Uterus (tissue), 4 donors: ENCODE results near the gene DDX31. TPM values are rescaled to one million over a fixed set of nuclear protein-coding genes. Genes with fewer than 3 reads are reported as not detected.

Source experiments
- DNase-seq, 2 donors: peaks; one replicate each; pipeline ENCODE4 v3.0.0-alpha.2; 2019 to 2020
- H3K27ac ChIP-seq, 2 donors: fragments of 200-600 bp; sonication (generic); 1 replicate in 1 of 2; 2 replicates in 1 of 2; pipeline ENCODE4 v1.5.1; 2016 to 2018
- H3K27me3 ChIP-seq, 2 donors: fragments of 200-600 bp; sonication (generic); one replicate each; pipeline ENCODE4 v1.5.1; 2018 to 2019; ENCODE audit warnings: control low read depth in 1 of 2
- H3K36me3 ChIP-seq, 2 donors: fragments of 200-600 bp; sonication (generic); one replicate each; pipeline ENCODE4 v1.5.1; 2019; ENCODE audit warnings: control low read depth in 1 of 2
- H3K4me1 ChIP-seq, 2 donors: fragments of 200-600 bp; sonication (generic); one replicate each; pipeline ENCODE4 v1.5.1; 2018 to 2019; ENCODE audit warnings: control low read depth in 1 of 2
- H3K4me3 ChIP-seq, 2 donors: fragments of 200-600 bp; sonication (generic); 1 replicate in 1 of 2; 2 replicates in 1 of 2; pipeline ENCODE4 v1.5.1; 2018 to 2019; ENCODE audit warnings: mild to moderate bottlenecking in 1 of 2
- H3K9me3 ChIP-seq, 2 donors: fragments of 200-600 bp; sonication (generic); one replicate each; pipeline ENCODE4 v1.5.1; 2019; ENCODE audit warnings: control low read depth in 1 of 2
- POLR2A ChIP-seq, 2 donors: fragments of 450-650 bp; IDR thresholded peaks; one replicate each; pipeline ENCODE4 v1.6.1; 2016; ENCODE audit warnings: antibody characterized with exemption in 2 of 2, mild to moderate bottlenecking in 1 of 2, moderate library complexity in 1 of 2
- intact Hi-C: fragments of 100-400 bp; cut with DNase I; formaldehyde crosslinking; loops from one replicate; pipeline ENCODE4 v1.15.1; 2023; ENCODE audit warnings: low total_unique reads
- total RNA-seq, 4 donors: library from RNA; depleted of rRNA in 3 of 4; stranded (reverse); fragments of >200 nt in 3 of 4; gene quantifications; one replicate each; pipeline versions ENCODE4 v1.1.0 to v1.2.4, GENCODE V29; 2014 to 2023
- TF ChIP-seq, protein P1 (sequence below), 4 experiments: fragments of 200-600 bp in 2 of 4; fragments of 450-650 bp in 2 of 4; sonication (generic) in 2 of 4; IDR thresholded peaks; one replicate each; pipeline ENCODE4 v1.5.1; 2016 to 2019; ENCODE audit warnings: antibody characterized with exemption in 4 of 4, mild to moderate bottlenecking in 2 of 4, moderate library complexity in 1 of 4
- donor health status: DM: yes; HTN: yes; CAD: no.

Gene DDX31
- total RNA-seq, 4 donors from 2014 or later: 5.9 to 17.7 (median 10.5) TPM

DNA sequence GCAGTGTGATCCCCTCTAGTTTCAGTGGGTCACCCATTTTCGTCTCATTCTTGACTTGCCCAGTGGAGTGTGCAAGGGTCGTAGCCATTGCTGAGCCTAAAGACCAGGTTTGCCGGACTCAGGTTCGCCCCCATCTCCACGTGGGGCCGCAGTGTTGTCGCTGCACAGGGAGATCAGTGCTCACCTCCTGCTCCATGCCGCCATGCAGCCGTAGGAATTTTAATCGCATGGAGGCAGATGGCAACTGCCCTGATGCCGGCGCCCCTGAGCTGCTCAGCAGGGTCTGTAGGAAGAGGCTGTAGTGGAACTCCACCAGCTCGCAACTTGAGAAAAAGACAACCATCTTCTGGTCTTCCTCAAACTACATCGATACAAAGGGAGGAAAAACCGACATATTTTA lies 24.1 kb downstream of the DDX31 start:
- Histone ChIP-seq H3K36me3 (no peaks in the 10 kb centered on the region), H3K9me3 (no peaks in the 10 kb centered on the region), H3K27me3 (no peaks in the 10 kb centered on the region), H3K27ac (no peak overlapping the region), H3K4me3 (no peak overlapping the region), H3K4me1 (no peaks in the 10 kb centered on the region)
- DNase-seq: no peak
- no peak for TF ChIP-seq POLR2A (IDR thresholded peaks at IDR 0.05)
- intact Hi-C loops: no loop called here

- H3K4me3 ChIP-seq: no peak overlapping the region
- TF ChIP-seq POLR2A (IDR thresholded peaks at IDR 0.05): no peak
- TF ChIP-seq, protein P1, sequence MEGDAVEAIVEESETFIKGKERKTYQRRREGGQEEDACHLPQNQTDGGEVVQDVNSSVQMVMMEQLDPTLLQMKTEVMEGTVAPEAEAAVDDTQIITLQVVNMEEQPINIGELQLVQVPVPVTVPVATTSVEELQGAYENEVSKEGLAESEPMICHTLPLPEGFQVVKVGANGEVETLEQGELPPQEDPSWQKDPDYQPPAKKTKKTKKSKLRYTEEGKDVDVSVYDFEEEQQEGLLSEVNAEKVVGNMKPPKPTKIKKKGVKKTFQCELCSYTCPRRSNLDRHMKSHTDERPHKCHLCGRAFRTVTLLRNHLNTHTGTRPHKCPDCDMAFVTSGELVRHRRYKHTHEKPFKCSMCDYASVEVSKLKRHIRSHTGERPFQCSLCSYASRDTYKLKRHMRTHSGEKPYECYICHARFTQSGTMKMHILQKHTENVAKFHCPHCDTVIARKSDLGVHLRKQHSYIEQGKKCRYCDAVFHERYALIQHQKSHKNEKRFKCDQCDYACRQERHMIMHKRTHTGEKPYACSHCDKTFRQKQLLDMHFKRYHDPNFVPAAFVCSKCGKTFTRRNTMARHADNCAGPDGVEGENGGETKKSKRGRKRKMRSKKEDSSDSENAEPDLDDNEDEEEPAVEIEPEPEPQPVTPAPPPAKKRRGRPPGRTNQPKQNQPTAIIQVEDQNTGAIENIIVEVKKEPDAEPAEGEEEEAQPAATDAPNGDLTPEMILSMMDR (IDR thresholded peaks at IDR 0.05): no peak
- H3K4me1 ChIP-seq: no peaks in the 10 kb centered on the region
- no peaks in the 10 kb centered on the region for H3K36me3 ChIP-seq
- no peaks in the 10 kb centered on the region for H3K9me3 ChIP-seq
- no peak overlapping the region for H3K27ac ChIP-seq
- intact Hi-C loops: no loop called here
- DNase-seq: no peak
- no peaks in the 10 kb centered on the region for H3K27me3 ChIP-seq
These were observed 24.5 kb downstream of the DDX31 start for GRCh38 chr9:132645306-132645705.

DNA sequence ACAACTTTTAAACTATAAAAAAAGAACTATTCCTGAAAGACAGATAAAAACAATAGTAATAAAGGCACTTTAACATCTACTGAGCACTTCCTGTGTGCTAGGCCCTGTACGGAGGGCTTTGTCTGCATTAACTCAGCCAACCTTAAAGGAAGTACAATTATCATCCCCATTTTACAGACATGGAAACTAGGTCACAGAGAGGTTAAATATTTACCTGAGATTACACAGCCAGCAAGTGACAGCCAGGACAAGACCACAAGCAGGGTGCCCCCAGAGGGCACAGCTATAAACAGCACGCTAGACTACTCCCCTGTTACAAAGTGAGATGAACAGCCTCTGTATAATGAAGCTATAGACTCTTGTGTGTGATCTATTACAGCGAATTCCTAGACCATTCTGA lies 25.5 kb downstream of the DDX31 start:
- Histone ChIP-seq H3K4me1 (no peaks in the 10 kb centered on the region), H3K36me3 (no peaks in the 10 kb centered on the region), H3K9me3 (no peaks in the 10 kb centered on the region), H3K4me3 (no peak overlapping the region), H3K27me3 (no peaks in the 10 kb centered on the region), H3K27ac (no peak overlapping the region)
- TF ChIP-seq POLR2A (IDR thresholded peaks at IDR 0.05): no peak
- TF ChIP-seq, protein P1 (IDR thresholded peaks at IDR 0.05): no peak
- DNase-seq: no peak
- intact Hi-C loops: no loop called here

GRCh38 chr9:132641216-132641615 lies 28.6 kb downstream of the DDX31 start:
- DNase-seq: no peak
- H3K9me3 ChIP-seq: no peaks in the 10 kb centered on the region
- no peak overlapping the region for H3K27ac ChIP-seq
- no peaks in the 10 kb centered on the region for H3K36me3 ChIP-seq
- TF ChIP-seq, protein P1 (IDR thresholded peaks at IDR 0.05): no peak
- TF ChIP-seq POLR2A (IDR thresholded peaks at IDR 0.05): no peak
- no peaks in the 10 kb centered on the region for H3K27me3 ChIP-seq
- no peaks in the 10 kb centered on the region for H3K4me1 ChIP-seq
- H3K4me3 ChIP-seq: no peak overlapping the region
- intact Hi-C loops: no loop called here

- no peak for TF ChIP-seq POLR2A (IDR thresholded peaks at IDR 0.05)
- TF ChIP-seq, protein P1 (IDR thresholded peaks at IDR 0.05): no peak
- no peaks in the 10 kb centered on the region for H3K36me3 ChIP-seq
- no peak overlapping the region for H3K4me3 ChIP-seq
- H3K9me3 ChIP-seq: no peaks in the 10 kb centered on the region
- intact Hi-C loops: no loop called here
- DNase-seq: no peak
- H3K27me3 ChIP-seq: no peaks in the 10 kb centered on the region
- no peak overlapping the region for H3K27ac ChIP-seq
- no peaks in the 10 kb centered on the region for H3K4me1 ChIP-seq
These were observed 30.5 kb downstream of the DDX31 start for GRCh38 chr9:132639322-132639721.

DNA sequence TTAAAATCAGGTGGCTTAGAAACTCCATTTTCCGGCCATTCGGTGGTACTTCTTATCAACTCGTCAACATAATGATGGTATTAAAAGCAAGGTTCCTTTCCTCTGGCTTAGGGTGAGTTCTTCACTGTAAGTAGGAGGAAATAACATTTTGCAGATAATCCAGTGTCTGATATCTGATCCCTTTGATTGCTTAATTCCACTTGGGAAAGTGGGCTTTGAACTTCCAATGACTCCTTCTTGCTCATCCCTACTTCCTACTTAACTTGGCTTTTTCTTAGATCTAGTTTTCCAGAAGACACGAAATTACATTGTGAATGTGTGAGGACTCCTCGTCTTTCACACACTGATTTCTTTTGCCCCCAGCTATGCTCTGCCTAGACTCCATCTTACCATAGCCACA lies 31.5 kb downstream of the DDX31 start:
- Histone ChIP-seq H3K36me3 (no peaks in the 10 kb centered on the region), H3K27ac (no peak overlapping the region), H3K27me3 (no peaks in the 10 kb centered on the region), H3K4me1 (no peaks in the 10 kb centered on the region), H3K9me3 (no peaks in the 10 kb centered on the region), H3K4me3 (no peak overlapping the region)
- TF ChIP-seq, protein P1 (IDR thresholded peaks at IDR 0.05): no peak
- no peak for TF ChIP-seq POLR2A (IDR thresholded peaks at IDR 0.05)
- DNase-seq: no peak
- intact Hi-C loops: no loop called here
